Measurements from ENCODE around the gene C19orf38. TPM values are rescaled to one million over a fixed set of nuclear protein-coding genes. Genes with fewer than 3 reads are reported as not detected.

C19orf38 gene
- total RNA-seq, 2 experiments from 2014 or later: 5.2 to 7.5 TPM

DNA sequence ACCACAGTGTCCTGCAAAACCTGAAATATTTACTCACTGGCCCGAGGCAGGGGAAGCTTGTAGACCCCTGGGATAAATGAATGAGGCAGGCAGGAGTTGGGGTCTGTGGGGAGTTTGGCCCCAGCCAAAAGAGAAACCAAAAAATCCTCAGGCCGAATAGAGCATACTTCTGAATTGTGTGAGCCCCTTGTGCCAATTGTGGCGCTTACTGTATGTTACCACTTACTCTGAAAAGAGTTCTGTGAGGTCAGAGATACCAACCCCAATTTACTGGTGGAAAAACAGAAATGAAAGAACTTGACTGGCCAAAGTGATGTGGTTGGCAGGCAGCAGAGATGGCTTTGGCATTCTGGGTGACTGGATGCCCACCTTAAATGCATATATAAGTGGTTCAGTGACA lies 30.0 kb downstream of the C19orf38 start:
- H3K27ac ChIP-seq (ENCODE audit: low read depth, low read length, poor library complexity, severe bottlenecking): peak overlapping the region; percentile 90
- TSS peak; percentile 82 for BruUV-seq (replicated peaks)
- TF ChIP-seq, protein P1, sequence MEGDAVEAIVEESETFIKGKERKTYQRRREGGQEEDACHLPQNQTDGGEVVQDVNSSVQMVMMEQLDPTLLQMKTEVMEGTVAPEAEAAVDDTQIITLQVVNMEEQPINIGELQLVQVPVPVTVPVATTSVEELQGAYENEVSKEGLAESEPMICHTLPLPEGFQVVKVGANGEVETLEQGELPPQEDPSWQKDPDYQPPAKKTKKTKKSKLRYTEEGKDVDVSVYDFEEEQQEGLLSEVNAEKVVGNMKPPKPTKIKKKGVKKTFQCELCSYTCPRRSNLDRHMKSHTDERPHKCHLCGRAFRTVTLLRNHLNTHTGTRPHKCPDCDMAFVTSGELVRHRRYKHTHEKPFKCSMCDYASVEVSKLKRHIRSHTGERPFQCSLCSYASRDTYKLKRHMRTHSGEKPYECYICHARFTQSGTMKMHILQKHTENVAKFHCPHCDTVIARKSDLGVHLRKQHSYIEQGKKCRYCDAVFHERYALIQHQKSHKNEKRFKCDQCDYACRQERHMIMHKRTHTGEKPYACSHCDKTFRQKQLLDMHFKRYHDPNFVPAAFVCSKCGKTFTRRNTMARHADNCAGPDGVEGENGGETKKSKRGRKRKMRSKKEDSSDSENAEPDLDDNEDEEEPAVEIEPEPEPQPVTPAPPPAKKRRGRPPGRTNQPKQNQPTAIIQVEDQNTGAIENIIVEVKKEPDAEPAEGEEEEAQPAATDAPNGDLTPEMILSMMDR (conservative IDR thresholded peaks at IDR 0.05; ENCODE audit: low read length): no peak
- TF ChIP-seq EZH2phosphoT487 (IDR thresholded peaks at IDR 0.05; ENCODE audit: borderline replicate concordance, low read depth, low read length): no peak
- H3K9me3 ChIP-seq (ENCODE audit: low read length): no peaks in the 10 kb centered on the region
- H2AFZ ChIP-seq (ENCODE audit: low read length): no peak overlapping the region; the same call in 1 of the 2 replicates
- DNase-seq (ENCODE audit: low spot score): peak; percentile 50
- H3K4me3 ChIP-seq (ENCODE audit: low read depth, low read length, poor library complexity, severe bottlenecking): peak overlapping the region; percentile 66
- ChIA-PET CTCF (ENCODE audit: unreplicated experiment) (no interaction called here), POLR2A (interaction anchor here (0.8 to 3.1 kb wide), 3 partner anchors 10 to 93 kb away, joined by 3 to 19 read pairs (median 3); partner anchors contain the start of gene TMED1)
- no peaks in the 10 kb centered on the region for H4K20me1 ChIP-seq (ENCODE audit: insufficient read depth, low read length)
- H3K79me2 ChIP-seq (ENCODE audit: insufficient read depth, low read depth, low read length): peaks cover 100% of the 10 kb centered on the region
- H3K4me2 ChIP-seq (ENCODE audit: low read length): peak overlapping the region; percentile 86
- H3K9me2 ChIP-seq (ENCODE audit: insufficient read depth, low read length): no peaks in the 10 kb centered on the region
- peaks cover 45% of the 10 kb centered on the region for H3K36me3 ChIP-seq (ENCODE audit: insufficient read depth, low read length)
- peaks cover 62% of the 10 kb centered on the region for H3K4me1 ChIP-seq (ENCODE audit: insufficient read depth, low read length, poor library complexity, severe bottlenecking)
- intact Hi-C loops (cut with micrococcal nuclease; ENCODE audit: unreplicated experiment): loop anchor here (10.0 kb wide), 1 partner anchor 313 kb away; the partner anchor contains the start of genes CDKN2D and KRI1

DNA sequence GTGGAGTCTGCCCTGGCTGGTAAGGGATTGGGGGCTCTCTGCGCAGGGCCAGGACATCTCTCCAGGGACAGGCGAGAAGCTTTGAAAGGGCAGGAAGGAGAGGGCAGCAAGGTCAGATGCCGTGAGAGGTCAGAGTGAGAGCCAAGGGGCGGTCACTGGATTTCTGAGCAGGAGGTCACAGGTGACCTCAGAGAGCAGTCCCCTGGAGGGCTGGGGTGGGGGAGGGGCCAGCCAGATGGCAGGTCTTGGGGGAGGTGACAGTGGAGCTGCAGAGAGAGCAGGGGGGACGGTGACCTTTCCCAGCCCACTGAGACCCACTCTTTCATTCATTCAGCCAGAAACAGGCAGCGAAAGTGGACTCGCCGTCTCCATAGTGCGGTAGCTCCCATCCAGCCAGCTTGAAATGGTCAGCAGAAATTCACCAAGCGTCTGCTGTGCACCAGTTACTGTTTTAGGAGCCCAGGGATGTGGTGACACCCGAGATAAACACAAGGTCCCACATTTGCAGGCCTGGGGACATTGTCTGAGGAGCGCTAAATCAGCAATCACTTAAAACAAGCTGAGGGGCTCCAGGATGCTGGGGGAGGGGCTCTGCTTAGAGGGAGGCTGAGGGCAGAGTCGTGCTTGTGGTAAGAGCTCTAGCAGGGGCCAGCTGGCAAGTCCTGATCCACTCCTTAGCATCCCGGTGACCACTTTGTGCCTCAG lies 33.3 kb downstream of the C19orf38 start:
- no peak overlapping the region for H3K4me2 ChIP-seq (ENCODE audit: low read length)
- ChIA-PET CTCF (ENCODE audit: unreplicated experiment) (interaction anchor here (0.5 kb wide), 1 partner anchor 60 kb away, joined by 3 read pairs; no protein-coding TSS in a partner anchor), POLR2A (no interaction called here)
- peaks cover 52% of the 10 kb centered on the region for H3K4me1 ChIP-seq (ENCODE audit: insufficient read depth, low read length, poor library complexity, severe bottlenecking)
- H3K9me2 ChIP-seq (ENCODE audit: insufficient read depth, low read length): no peaks in the 10 kb centered on the region
- no TSS peak for BruUV-seq (replicated peaks)
- H3K9me3 ChIP-seq (ENCODE audit: low read length): no peaks in the 10 kb centered on the region
- no peak for TF ChIP-seq EZH2phosphoT487 (IDR thresholded peaks at IDR 0.05; ENCODE audit: borderline replicate concordance, low read depth, low read length)
- TF ChIP-seq, protein P1 (conservative IDR thresholded peaks at IDR 0.05; ENCODE audit: low read length): no peak
- H4K20me1 ChIP-seq (ENCODE audit: insufficient read depth, low read length): no peaks in the 10 kb centered on the region
- intact Hi-C loops (cut with micrococcal nuclease; ENCODE audit: unreplicated experiment): no loop called here
- H3K27ac ChIP-seq (ENCODE audit: low read depth, low read length, poor library complexity, severe bottlenecking): no peak overlapping the region
- DNase-seq (ENCODE audit: low spot score): no peak
- H3K4me3 ChIP-seq (ENCODE audit: low read depth, low read length, poor library complexity, severe bottlenecking): no peak overlapping the region
- peaks cover 35% of the 10 kb centered on the region for H3K36me3 ChIP-seq (ENCODE audit: insufficient read depth, low read length)
- H3K79me2 ChIP-seq (ENCODE audit: insufficient read depth, low read depth, low read length): peaks cover 91% of the 10 kb centered on the region
- no peak overlapping the region for H2AFZ ChIP-seq (ENCODE audit: low read length)

DNA sequence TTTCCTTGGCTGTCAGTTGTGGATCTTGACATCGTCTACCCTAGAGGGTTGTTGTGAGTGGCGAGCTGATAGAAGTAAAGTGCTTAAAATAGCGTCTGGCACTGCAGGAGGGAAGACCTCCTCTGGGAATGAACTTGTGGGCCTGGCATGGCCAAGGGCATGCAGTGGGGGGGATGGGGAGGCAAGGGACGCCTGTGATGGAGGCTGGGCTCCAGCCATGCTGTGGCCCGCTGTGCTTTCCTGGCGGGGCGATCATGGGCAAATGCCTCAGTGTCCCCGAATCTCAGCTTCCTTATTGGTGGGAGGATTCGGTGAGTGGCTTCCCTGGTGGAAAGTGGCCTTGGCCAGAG lies 33.9 kb downstream of the C19orf38 start:
- intact Hi-C loops (cut with micrococcal nuclease; ENCODE audit: unreplicated experiment): no loop called here
- Histone ChIP-seq H4K20me1 (ENCODE audit: insufficient read depth, low read length) (no peaks in the 10 kb centered on the region), H3K36me3 (ENCODE audit: insufficient read depth, low read length) (peaks cover 35% of the 10 kb centered on the region), H3K9me3 (ENCODE audit: low read length) (no peaks in the 10 kb centered on the region), H3K4me1 (ENCODE audit: insufficient read depth, low read length, poor library complexity, severe bottlenecking) (peaks cover 52% of the 10 kb centered on the region), H3K4me2 (ENCODE audit: low read length) (no peak overlapping the region), H3K4me3 (ENCODE audit: low read depth, low read length, poor library complexity, severe bottlenecking) (no peak overlapping the region), H2AFZ (ENCODE audit: low read length) (no peak overlapping the region), H3K79me2 (ENCODE audit: insufficient read depth, low read depth, low read length) (peaks cover 91% of the 10 kb centered on the region), H3K9me2 (ENCODE audit: insufficient read depth, low read length) (no peaks in the 10 kb centered on the region), H3K27ac (ENCODE audit: low read depth, low read length, poor library complexity, severe bottlenecking) (no peak overlapping the region)
- ChIA-PET CTCF (ENCODE audit: unreplicated experiment) (interaction anchor here (0.5 kb wide), 1 partner anchor 59 kb away, joined by 3 read pairs; no protein-coding TSS in a partner anchor), POLR2A (no interaction called here)
- BruUV-seq (replicated peaks): no TSS peak
- no peak for DNase-seq (ENCODE audit: low spot score)
- TF ChIP-seq, protein P1 (conservative IDR thresholded peaks at IDR 0.05; ENCODE audit: low read length): no peak
- no peak for TF ChIP-seq EZH2phosphoT487 (IDR thresholded peaks at IDR 0.05; ENCODE audit: borderline replicate concordance, low read depth, low read length)

Measured in OCI-LY7 (cell line).